Left forelimb (tissue), 1 donor: ENCODE data around the gene MBD2.

Source experiments
- DNase-seq: peaks from one replicate; pipeline ENCODE4 v3.0.0-alpha.2; 2018; ENCODE audit warnings: low spot score

The MBD2 gene

DNA sequence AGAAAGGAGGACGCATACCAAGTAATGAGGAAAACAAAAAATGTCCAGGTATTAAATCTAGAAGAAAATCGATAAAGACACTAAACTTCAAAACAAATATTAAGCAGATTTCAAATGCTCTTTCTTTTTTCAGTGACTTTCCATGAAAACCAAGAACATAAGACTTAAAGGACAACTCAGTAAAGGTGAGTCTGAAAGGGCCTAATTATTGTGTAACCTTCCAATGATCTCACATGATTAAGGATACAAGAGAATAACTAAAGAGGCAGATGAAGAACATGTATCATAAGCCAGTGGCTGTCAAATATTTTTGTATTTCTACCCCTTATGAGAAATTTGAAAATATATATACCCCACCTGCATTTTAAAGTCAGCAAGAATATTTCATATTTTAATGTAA lies 30.7 kb downstream of the MBD2 start:
- no peak for DNase-seq

DNA sequence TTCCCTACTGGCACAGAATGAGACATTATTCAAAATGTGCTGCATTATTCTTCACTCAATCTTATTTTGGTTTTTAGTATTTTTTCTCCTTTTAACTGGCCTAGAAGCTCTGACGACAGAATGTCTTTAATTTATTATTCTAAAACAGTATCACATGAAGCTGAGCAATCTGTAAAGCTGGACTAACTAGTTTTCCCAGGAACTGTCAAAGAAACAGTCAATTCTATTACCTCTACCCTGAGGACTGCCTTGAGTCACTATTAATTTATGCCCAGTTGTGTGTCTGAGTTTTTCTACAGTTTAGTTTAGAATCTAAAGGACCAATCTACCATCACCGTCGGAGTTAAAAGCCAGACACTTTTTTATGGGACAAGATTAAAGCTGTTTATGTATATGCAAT lies 31.6 kb downstream of the MBD2 start:
- no peak for DNase-seq

DNA sequence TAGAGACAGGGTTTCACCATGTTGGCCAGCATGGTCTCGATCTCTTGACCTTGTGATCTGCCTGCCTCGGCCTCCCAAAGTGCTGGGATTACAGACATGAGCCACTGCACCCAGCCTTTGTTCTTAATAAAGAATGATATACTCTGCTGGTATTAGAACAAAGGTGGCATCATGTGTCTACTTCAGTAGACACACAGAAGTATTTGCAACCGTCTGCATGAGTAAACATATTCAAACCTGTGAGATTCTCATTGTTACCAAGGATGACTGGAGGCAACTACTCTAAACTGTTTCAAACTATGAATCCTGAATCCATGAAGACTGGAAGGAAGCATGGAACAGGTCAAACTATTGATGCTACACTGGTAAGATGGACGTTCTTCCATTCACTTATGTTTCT lies 32.1 kb downstream of the MBD2 start:
- no peak for DNase-seq

- DNase-seq = no peak
Observed at GRCh38 chr18:54191352-54191751, 33.1 kb downstream of the MBD2 start.

- DNase-seq = no peak
Observed at GRCh38 chr18:54187372-54187771, 37.1 kb downstream of the MBD2 start.

DNA sequence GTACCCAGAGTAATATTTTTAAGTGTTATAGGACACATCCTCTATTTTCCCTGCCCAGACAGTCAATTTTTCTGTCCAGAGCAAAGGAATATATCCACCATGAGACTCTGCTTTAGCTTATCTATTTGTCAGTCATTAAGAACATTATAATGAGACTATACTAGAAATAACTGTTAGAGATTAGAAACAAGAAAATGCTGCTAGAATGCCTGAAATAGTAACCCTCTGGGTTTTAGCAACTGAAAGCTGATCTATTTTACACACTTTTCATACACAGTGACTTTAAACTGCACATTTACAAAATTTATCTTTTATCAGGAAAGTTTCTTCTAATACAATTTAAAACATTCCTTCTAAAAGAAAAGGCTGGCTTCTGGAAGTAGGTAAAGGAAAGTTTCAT lies 39.6 kb downstream of the MBD2 start:
- DNase-seq = no peak

DNA sequence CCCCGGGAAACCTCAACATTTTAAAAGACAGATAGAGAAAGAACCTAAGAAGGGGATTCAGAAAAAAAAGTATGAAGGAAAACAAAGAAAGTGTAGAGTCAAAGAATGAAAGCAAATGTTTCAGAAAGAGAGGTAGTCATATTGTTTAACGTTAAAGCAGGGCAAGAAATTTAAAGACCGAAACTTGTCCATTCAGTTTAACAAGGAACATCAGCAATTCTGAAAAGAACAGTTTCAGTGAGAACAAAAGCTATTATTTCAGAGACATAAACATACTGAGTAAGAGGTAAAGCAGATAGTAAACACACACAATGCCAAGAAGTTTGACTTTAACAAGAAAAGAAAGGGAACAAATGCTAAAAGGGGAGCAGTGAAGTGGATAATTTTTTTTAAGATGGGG lies 41.1 kb downstream of the MBD2 start:
- no peak for DNase-seq

GRCh38 chr18:54181856-54182602 lies 42.4 kb downstream of the MBD2 start:
- no peak for DNase-seq

DNA sequence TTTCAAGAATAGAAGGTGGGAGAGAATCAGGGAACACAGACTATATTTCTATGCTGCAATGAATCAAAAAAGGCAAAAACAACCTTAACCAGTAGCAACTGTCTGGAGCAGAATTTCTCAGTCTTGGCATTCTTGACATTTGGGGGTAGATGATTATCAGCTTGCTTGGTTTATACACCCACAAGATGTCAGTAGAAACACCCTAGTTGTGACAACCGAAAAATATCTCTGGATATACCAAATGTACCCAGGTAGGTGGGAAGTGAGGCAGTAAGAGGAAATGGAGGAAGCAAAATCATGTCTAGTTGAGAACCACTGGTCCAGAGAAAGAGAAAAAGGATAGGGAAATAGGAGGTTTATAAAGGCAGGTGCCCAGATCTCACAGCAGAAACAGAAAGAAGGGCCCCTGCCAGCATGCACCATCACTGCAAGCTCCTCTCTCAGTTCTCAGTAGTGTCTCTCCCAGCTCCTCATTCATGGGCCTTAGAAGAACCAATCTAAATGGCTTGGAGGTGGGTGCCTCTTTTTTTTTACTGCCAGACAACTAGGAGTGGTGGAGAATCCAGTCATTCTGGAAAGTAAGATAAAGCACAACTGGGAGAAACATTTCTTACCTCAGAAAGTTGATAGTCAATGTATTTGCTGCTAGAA lies 50.4 kb downstream of the MBD2 start:
- no peak for DNase-seq

DNA sequence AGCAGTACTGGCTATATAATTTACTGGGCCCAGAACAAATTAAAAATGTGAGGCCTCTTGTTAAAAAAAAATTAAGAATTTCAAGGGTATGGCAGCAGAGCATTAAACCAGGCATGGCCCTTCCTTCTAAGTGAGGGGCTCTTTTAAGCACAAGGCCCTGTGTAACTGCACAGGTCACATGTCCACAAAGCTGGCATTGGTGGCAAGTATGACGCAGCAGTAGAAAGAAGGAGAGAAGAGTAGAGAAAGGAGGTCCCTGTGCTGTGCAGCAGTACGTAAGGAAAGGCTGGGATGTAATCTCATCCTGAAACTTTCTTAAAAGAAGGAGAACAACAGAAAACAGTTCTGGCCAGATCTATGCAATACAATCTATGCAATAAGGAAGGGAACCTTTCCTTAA lies 51.2 kb downstream of the MBD2 start:
- no peak for DNase-seq

GRCh38 chr18:54169431-54170403 lies 54.8 kb downstream of the MBD2 start:
- DNase-seq = no peak

DNA sequence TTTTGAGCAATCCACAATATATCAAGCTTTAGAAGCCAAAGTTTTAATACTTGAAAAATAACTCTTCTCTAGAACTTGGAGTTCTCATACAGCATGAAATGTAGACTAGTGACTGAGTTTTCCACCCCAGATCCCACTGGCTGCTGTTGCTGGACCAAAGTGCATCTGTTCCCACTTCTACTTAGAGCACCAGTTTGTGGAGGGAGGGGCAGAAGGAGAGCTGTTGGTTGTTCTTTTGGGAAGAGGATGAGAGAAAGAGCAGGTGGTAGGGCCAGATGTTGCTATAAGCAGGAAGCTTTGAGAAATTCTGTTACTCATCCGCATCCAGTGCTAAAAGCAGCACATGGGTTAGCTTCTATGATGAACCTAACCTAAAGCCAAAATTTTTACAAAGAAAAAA lies 59.0 kb downstream of the MBD2 start:
- no peak for DNase-seq

DNA sequence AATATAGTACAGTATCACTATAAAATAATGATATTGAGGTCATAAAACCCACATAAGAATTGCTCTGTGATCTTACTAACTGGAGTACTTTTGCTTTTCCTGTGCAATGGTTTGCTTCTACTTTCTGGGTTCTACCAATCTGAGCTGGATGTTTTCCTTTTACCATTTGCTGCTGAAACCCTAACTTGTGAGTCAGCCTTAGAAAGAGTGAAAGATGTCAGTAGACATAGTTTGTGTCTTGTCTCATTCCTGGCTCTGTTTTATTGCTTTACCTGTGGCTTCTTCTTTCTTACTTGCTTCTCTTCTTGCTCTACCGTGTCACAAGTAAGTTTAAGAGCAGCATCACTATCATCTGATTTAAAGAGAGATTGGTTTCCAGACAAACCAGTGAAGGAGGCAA lies 61.0 kb downstream of the MBD2 start:
- DNase-seq = no peak

GRCh38 chr18:54162431-54162830 lies 62.0 kb downstream of the MBD2 start:
- DNase-seq = no peak

DNA sequence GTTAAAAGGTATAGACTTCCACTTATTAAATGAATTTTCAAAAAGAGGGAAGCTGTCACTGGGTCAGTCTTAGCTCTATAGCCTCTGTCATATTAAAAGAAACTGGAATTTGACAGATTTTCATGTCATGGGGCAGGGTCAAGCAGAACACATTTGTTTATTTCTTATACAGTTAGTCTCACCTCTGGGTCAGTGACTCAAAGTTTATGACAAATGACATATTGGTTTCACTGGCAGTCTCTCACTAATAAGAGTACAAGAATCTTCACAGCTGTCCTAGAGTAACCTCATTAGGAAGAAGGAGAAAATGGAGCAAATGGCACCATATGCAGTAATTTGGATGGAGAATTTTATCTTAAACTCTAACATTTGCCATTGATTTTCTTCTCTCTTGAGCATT lies 63.2 kb downstream of the MBD2 start:
- DNase-seq = no peak

- no peak for DNase-seq
Observed at GRCh38 chr18:54159906-54160305, 64.6 kb downstream of the MBD2 start.

DNA sequence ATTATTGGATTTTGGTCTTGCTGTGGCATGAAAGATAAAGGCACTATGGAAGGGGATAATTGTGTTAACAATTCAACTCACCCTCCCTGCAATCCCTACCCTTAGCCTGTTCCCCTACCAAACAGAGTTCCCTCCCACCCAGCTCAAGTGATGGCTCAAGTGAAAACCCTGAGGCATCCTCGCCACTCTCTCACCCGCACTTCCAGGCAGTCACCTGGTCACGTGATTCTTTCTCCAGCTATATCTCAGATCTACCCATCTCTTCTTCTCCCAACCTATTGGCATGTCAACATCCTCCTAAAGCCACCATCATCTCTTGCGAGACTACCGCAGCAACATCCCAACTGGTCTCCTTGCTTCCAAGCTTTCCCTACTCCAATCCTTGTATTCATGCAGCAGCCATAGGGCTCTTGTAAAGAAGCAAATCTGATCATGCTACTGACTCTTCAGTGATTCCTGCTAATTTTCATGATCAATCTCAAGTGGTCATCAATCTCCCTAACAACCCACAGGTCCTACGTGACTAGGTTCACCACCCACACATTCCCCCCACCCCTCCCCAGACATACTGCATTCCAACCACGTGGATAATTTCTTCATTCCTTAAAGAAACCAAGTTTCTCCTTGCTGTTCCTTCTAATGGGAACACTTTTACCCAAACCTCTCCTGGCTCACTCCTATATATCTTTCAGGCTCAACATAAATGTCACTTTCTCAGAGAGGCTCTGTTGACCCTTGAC lies 66.7 kb downstream of the MBD2 start:
- DNase-seq = no peak

DNA sequence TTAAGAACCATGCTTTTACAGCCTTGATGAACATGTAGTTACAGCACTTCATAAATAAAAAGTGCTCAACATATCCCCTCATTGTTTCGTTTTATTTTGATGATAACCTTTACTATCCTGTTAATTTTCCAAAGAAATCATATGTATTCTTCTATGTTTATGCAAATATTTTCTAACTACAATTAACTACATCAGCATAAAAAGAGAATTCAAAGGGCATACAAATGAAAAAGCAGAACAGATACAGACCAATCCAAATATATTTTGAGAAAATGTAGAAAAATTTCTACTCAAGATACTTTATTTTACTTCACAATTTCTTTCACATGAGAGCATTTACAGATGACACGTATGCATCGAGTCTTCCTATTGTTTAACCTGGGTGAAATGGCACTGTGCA lies 69.1 kb downstream of the MBD2 start:
- DNase-seq = no peak

GRCh38 chr18:54154231-54154630 lies 70.2 kb downstream of the MBD2 start:
- no peak for DNase-seq

DNA sequence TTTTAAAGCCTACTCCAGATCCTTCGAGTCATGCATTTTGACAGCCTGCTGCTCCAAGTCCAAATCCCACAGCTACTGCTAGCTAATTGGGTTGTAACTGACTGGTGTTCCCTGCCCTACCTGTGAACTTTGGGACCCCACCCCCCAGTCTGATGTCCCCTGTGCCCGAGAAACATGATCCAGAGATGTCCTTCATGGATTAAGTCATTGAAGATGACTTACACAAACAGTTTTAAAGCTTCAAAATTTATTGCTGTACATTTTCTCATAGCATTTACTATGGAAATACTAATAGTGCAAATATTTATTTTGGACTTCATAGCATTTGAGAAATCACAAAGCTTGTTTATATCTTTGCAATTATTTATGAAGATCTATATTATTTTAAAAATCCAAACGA lies 73.1 kb downstream of the MBD2 start:
- no peak for DNase-seq

DNA sequence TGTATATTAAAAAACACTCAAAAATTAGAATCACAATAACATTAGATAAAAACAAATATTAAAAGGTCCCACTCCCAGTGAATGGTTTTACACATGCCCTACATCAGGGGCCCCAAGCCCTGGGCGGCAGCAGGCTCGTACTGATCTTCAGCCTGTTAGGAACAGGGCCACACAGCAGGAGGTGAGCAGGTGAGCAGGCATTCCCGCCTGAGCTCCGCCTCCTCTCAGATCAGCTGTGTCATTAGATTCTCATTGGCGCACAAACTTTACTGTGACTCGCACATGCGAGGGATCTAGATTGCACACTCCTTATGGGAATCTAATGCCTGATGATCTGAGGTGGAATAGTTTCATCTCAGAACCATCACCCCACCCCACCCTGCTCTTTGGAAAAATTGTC lies 74.2 kb downstream of the MBD2 start:
- no peak for DNase-seq

DNA sequence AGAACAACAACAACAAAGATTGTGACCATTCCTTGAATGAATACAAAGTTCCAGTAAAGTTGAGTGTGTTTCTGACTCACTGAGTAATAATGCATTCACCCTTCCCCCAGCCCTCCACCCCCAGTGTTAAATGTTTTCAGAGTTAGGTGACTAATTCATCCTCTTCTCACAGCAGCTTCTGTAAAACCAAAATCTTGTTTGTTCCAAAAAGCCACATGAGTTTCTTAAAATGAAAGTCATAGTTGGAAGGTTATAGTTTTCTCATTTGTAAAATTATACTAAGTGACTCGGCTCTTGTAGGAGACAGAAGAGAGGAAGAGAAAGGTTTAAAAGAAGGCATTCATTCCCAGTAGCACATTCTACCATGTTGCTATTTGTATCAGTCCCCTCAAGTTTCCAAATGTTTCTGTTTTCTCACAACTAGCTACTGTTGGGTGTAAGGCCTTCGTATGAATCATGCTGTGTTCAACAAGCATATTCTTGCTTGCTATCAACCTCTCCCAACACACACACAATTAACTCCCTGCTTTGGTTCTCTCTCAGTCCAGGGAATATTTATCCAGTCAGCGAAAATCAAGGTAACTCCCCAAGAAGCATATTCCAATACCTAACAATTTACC lies 75.3 kb downstream of the MBD2 start:
- DNase-seq = no peak
